Activated naive CD4-positive, alpha-beta T cell treated with anti-CD3 and anti-CD28 coated beads for 36 hours (primary cell): ENCODE measurements around the gene MYO5B. TPM values are rescaled to one million over a fixed set of nuclear protein-coding genes. Genes with fewer than 3 reads are reported as not detected.

Source experiments
- CTCF ChIA-PET: fragments of 350-600 bp; sonication (Branson Sonifier 250); formaldehyde crosslinking; loops from one replicate; lab custom pipeline; 2021; ENCODE audit warnings: antibody characterized with exemption; lab: Charles Lee
- DNase-seq: peaks from one replicate; pipeline ENCODE4 v3.0.0-alpha.2; 2020
- H3K27ac Mint-ChIP-seq: one replicate; pipeline ENCODE4 v1.8.0; 2021; ENCODE audit warnings: mild to moderate bottlenecking, mixed read lengths
- H3K27me3 Mint-ChIP-seq: one replicate; pipeline ENCODE4 v1.8.0; 2021; ENCODE audit warnings: low read depth, mixed read lengths
- H3K36me3 Mint-ChIP-seq: one replicate; pipeline ENCODE4 v1.8.0; 2021; ENCODE audit warnings: low read depth, mixed read lengths
- H3K4me1 Mint-ChIP-seq: one replicate; pipeline ENCODE4 v1.8.0; 2021; ENCODE audit warnings: low read depth, mixed read lengths
- H3K4me3 Mint-ChIP-seq: one replicate; pipeline ENCODE4 v1.8.0; 2021; ENCODE audit warnings: mild to moderate bottlenecking, moderate library complexity, mixed read lengths
- H3K9me3 Mint-ChIP-seq: one replicate; pipeline ENCODE4 v1.8.0; 2021; ENCODE audit warnings: mixed read lengths
- intact Hi-C: fragments of 100-400 bp; cut with micrococcal nuclease; formaldehyde crosslinking; loops from one replicate; pipeline ENCODE4 v1.15.1; 2023
- total RNA-seq, 2 experiments: library from RNA; stranded (reverse); gene quantifications; one replicate each; pipeline ENCODE4 v1.2.3, GENCODE V29; 2021

Gene MYO5B
- total RNA-seq, 2 experiments from 2014 or later: 0.02 to 0.12 TPM

GRCh38 chr18:50044402-50044801 lies 150.5 kb downstream of the MYO5B start:
- intact Hi-C loops: no loop called here
- peaks cover 13% of the 10 kb centered on the region for H3K27me3 Mint-ChIP-seq
- no peaks in the 10 kb centered on the region for H3K36me3 Mint-ChIP-seq
- no peaks in the 10 kb centered on the region for H3K9me3 Mint-ChIP-seq
- H3K4me1 Mint-ChIP-seq: no peaks in the 10 kb centered on the region
- H3K4me3 Mint-ChIP-seq: no peak overlapping the region
- no peak overlapping the region for H3K27ac Mint-ChIP-seq
- CTCF ChIA-PET: interaction anchor here (0.6 kb wide), 1 partner anchor 313 kb away, joined by 3 read pairs; no protein-coding TSS in a partner anchor
- DNase-seq: no peak

GRCh38 chr18:50042611-50043010 lies 152.3 kb downstream of the MYO5B start:
- no peaks in the 10 kb centered on the region for H3K36me3 Mint-ChIP-seq
- no peaks in the 10 kb centered on the region for H3K9me3 Mint-ChIP-seq
- no peak overlapping the region for H3K4me3 Mint-ChIP-seq
- no peak for DNase-seq
- peaks cover 6% of the 10 kb centered on the region for H3K4me1 Mint-ChIP-seq
- CTCF ChIA-PET: no interaction called here
- H3K27me3 Mint-ChIP-seq: peaks cover 13% of the 10 kb centered on the region
- H3K27ac Mint-ChIP-seq: no peak overlapping the region
- intact Hi-C loops: no loop called here

- Mint-ChIP-seq H3K27me3 (peaks cover 13% of the 10 kb centered on the region), H3K9me3 (no peaks in the 10 kb centered on the region), H3K36me3 (no peaks in the 10 kb centered on the region), H3K4me1 (peaks cover 6% of the 10 kb centered on the region), H3K27ac (no peak overlapping the region), H3K4me3 (no peak overlapping the region)
- intact Hi-C loops: no loop called here
- no peak for DNase-seq
- CTCF ChIA-PET: no interaction called here
Observed at GRCh38 chr18:50039746-50040145, 155.2 kb downstream of the MYO5B start.

- Mint-ChIP-seq H3K27me3 (peaks cover 11% of the 10 kb centered on the region), H3K4me3 (no peak overlapping the region), H3K36me3 (no peaks in the 10 kb centered on the region), H3K27ac (no peak overlapping the region), H3K4me1 (peaks cover 6% of the 10 kb centered on the region), H3K9me3 (no peaks in the 10 kb centered on the region)
- peak; percentile 20 for DNase-seq
- CTCF ChIA-PET: no interaction called here
- intact Hi-C loops: no loop called here
Observed at GRCh38 chr18:50038448-50038847, 156.5 kb downstream of the MYO5B start.

DNA sequence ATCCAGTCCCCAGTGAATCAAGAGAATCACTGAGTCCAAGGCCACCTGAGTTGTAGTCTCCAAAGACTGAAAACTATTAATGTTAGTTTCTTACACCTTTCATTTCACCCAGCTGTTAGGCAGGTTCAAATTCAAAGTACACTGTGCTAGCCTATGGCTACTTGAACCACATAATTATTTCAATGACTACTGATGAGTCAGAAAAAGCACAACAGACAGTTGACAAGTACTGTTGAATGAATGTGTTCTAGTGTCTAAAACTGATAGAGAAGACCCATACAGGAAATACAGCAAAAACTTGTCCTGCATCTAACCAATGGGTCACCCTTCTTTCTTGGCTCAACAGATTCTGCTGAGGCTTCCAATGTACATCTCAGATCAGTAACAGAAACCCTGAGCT lies 160.9 kb downstream of the MYO5B start:
- Mint-ChIP-seq H3K4me3 (no peak overlapping the region), H3K9me3 (no peaks in the 10 kb centered on the region), H3K27ac (no peak overlapping the region), H3K4me1 (peaks cover 8% of the 10 kb centered on the region), H3K36me3 (no peaks in the 10 kb centered on the region), H3K27me3 (peaks cover 14% of the 10 kb centered on the region)
- intact Hi-C loops: no loop called here
- DNase-seq: no peak
- CTCF ChIA-PET: no interaction called here

- CTCF ChIA-PET: interaction anchor here (0.7 kb wide), 1 partner anchor 163 kb away, joined by 4 read pairs; no protein-coding TSS in a partner anchor
- Mint-ChIP-seq H3K27ac (no peak overlapping the region), H3K4me3 (no peak overlapping the region), H3K9me3 (no peaks in the 10 kb centered on the region), H3K36me3 (no peaks in the 10 kb centered on the region), H3K4me1 (peaks cover 2% of the 10 kb centered on the region), H3K27me3 (peaks cover 14% of the 10 kb centered on the region)
- intact Hi-C loops: no loop called here
- DNase-seq: no peak
Observed at GRCh38 chr18:50033004-50033403, 161.9 kb downstream of the MYO5B start.

- CTCF ChIA-PET: interaction anchor here (0.6 kb wide), 1 partner anchor 262 kb away, joined by 4 read pairs; no protein-coding TSS in a partner anchor
- Mint-ChIP-seq H3K4me3 (no peak overlapping the region), H3K27ac (no peak overlapping the region), H3K4me1 (peaks cover 2% of the 10 kb centered on the region), H3K27me3 (peaks cover 19% of the 10 kb centered on the region), H3K9me3 (peaks cover 2% of the 10 kb centered on the region), H3K36me3 (no peaks in the 10 kb centered on the region)
- DNase-seq: no peak
- intact Hi-C loops: no loop called here
Observed at GRCh38 chr18:50030146-50030545, 164.8 kb downstream of the MYO5B start.

DNA sequence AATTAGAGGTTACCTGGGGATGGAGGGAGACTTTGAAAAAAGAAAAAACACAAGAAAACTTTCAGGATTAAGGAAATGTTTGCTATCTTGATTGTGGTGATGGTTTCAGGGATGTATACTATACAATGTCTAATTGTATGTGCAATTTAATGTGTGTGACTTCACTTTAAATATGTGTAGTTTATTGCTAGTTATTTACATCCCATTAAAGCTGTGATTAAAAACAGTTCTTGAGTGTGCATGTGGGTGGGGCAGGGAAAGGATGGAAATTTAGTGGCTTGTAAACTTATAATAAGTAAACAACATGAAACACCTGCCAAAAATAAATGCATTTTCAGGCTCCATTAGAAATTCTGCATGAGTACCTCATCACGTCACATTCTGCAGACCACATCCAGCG lies 167.0 kb downstream of the MYO5B start:
- intact Hi-C loops: no loop called here
- Mint-ChIP-seq H3K9me3 (peaks cover 2% of the 10 kb centered on the region), H3K4me3 (no peak overlapping the region), H3K27ac (no peak overlapping the region), H3K36me3 (no peaks in the 10 kb centered on the region), H3K27me3 (peaks cover 22% of the 10 kb centered on the region), H3K4me1 (no peaks in the 10 kb centered on the region)
- CTCF ChIA-PET: no interaction called here
- no peak for DNase-seq

DNA sequence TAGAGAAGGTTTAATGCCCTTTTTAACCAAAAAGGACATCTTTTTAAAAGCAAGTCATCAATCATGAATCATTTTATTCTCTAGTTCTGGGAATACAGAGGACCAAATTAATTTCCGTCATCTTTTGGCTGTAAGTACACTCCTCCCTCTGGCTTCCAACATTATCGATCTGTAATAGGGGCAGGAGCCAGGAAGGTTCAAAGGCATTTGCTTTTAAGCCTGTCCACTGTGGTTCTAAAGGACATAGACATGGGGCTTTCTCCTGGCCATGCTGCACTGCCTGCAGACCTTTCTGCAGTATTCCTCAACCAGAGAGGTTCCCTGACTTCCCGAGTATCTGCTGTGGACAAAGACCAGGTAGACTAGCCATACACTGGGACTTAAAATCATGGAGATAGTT lies 170.5 kb downstream of the MYO5B start:
- Mint-ChIP-seq H3K4me3 (no peak overlapping the region), H3K27ac (no peak overlapping the region), H3K27me3 (peaks cover 24% of the 10 kb centered on the region), H3K36me3 (no peaks in the 10 kb centered on the region), H3K9me3 (peaks cover 2% of the 10 kb centered on the region), H3K4me1 (no peaks in the 10 kb centered on the region)
- intact Hi-C loops: no loop called here
- CTCF ChIA-PET: interaction anchor here (1.1 kb wide), 1 partner anchor 26 kb away, joined by 3 read pairs; no protein-coding TSS in a partner anchor
- no peak for DNase-seq

DNA sequence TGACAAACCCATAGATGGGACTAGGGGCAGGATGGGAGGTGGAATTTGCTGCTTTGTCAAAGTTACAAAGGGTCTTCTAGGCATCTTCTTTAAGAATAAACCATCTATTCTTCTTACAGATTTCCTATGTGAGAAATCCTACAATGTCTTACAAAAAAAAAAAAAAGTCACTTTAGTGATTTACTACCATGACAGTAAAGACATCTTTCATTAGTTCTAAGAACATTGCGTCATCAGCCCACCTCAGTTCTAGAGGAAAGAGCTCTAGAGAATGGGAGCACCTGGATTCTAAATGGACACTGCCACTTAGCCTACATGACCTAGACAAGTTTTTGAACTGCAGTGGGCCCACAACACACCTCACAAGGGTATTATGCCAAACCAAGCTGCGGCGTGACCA lies 172.0 kb downstream of the MYO5B start:
- Mint-ChIP-seq H3K9me3 (peaks cover 2% of the 10 kb centered on the region), H3K27ac (no peak overlapping the region), H3K27me3 (peaks cover 27% of the 10 kb centered on the region), H3K4me3 (no peak overlapping the region), H3K4me1 (no peaks in the 10 kb centered on the region), H3K36me3 (no peaks in the 10 kb centered on the region)
- intact Hi-C loops: no loop called here
- CTCF ChIA-PET: interaction anchor here (0.7 kb wide), 1 partner anchor 76 kb away, joined by 3 read pairs; no protein-coding TSS in a partner anchor
- no peak for DNase-seq

- intact Hi-C loops: no loop called here
- CTCF ChIA-PET: interaction anchor here (0.7 kb wide), 1 partner anchor 468 kb away, joined by 3 read pairs; no protein-coding TSS in a partner anchor
- Mint-ChIP-seq H3K9me3 (no peaks in the 10 kb centered on the region), H3K4me1 (no peaks in the 10 kb centered on the region), H3K27me3 (peaks cover 3% of the 10 kb centered on the region), H3K36me3 (no peaks in the 10 kb centered on the region), H3K27ac (no peak overlapping the region), H3K4me3 (no peak overlapping the region)
- DNase-seq: no peak
Observed at GRCh38 chr18:50014606-50015005, 180.3 kb downstream of the MYO5B start.

DNA sequence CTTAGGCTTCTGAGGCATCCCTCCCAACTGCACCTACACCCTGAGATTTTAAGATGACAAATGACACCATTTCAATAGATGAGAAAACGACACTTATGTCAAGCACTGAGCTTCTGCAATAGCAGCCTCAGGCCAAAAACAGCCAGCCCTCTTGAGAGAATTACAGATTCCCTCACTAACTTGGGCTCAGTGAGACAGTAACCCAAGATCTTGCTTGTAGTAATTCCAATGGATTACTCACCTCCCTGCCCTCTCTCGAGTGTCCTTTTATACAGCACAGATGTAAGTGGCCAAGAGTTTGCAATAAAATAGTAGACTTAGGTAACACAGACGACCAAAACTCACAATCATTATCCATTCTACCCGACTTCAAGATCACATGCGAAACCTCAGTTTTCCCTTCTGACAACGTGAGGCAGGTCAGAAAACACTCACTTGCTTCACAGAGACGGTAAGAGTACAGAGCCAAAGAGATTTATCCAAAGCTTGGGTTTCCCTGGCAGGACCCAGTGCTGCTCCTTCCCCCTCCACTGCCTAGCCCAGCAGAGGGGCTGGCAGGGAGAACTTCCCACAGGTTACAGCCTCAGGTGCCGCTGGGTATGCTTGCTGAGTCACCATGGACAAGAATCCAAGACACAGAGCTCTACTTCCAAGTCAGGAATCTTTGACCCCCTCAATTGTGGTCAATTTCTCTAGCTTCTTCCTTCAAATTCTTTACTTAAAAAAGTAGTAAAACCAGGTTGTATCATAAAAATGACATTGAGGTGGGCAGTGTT lies 181.4 kb downstream of the MYO5B start:
- Mint-ChIP-seq H3K27ac (no peak overlapping the region), H3K4me3 (no peak overlapping the region), H3K4me1 (no peaks in the 10 kb centered on the region), H3K36me3 (no peaks in the 10 kb centered on the region), H3K27me3 (no peaks in the 10 kb centered on the region), H3K9me3 (no peaks in the 10 kb centered on the region)
- DNase-seq: no peak
- CTCF ChIA-PET: interaction anchor here (1.0 kb wide), 1 partner anchor 189 kb away, joined by 3 read pairs; no protein-coding TSS in a partner anchor
- intact Hi-C loops: no loop called here
